Vagina (tissue), 2 donors: ENCODE measurements around the gene NHSL2. TPM values are rescaled to one million over a fixed set of nuclear protein-coding genes. Genes with fewer than 3 reads are reported as not detected.
A peak's percentile ranks its signal among the peaks of the same experiment; 100 is the strongest.

Experiments used
- DNase-seq, 2 donors: peaks; one replicate each; pipeline ENCODE4 v3.0.0-alpha.2; 2017; ENCODE audit errors: extremely low spot score in 2 of 2
- H3K27ac ChIP-seq: fragments of 200-600 bp; sonication (generic); one replicate; pipeline ENCODE4 v1.5.1; 2019
- H3K27me3 ChIP-seq: fragments of 200-600 bp; sonication (generic); one replicate; pipeline ENCODE4 v1.5.1; 2019
- H3K36me3 ChIP-seq, 2 donors: fragments of 200-600 bp; sonication (generic); one replicate each; pipeline ENCODE4 v1.5.1; 2017 to 2019
- H3K4me1 ChIP-seq: fragments of 200-600 bp; sonication (generic); one replicate; pipeline ENCODE4 v1.5.1; 2019
- H3K4me3 ChIP-seq, 2 donors: fragments of 200-600 bp; sonication (generic); 1 replicate in 1 of 2; 2 replicates in 1 of 2; pipeline ENCODE4 v1.5.1; 2016 to 2019
- H3K9me3 ChIP-seq: fragments of 200-600 bp; sonication (generic); one replicate; pipeline ENCODE4 v1.5.1; 2019
- POLR2A ChIP-seq, 2 donors: fragments of 450-650 bp; IDR thresholded peaks; one replicate each; pipeline ENCODE4 v1.6.1; 2017; ENCODE audit warnings: antibody characterized with exemption in 2 of 2, mild to moderate bottlenecking in 2 of 2, moderate library complexity in 2 of 2
- POLR2AphosphoS5 ChIP-seq, 2 donors: sonication (generic); formaldehyde crosslinking; IDR thresholded peaks; one replicate each; pipeline ENCODE4 v1.9.0; 2017; ENCODE audit warnings: antibody characterized with exemption in 2 of 2, mild to moderate bottlenecking in 2 of 2, low read depth in 1 of 2; ENCODE audit not compliant: insufficient read depth in 1 of 2
- intact Hi-C: fragments of 100-400 bp; cut with DNase I; formaldehyde crosslinking; loops from one replicate; pipeline ENCODE4 v1.15.1; 2023
- total RNA-seq: library from RNA; depleted of rRNA; stranded (reverse); fragments of >200 nt; gene quantifications from one replicate; pipeline ENCODE4 v1.2.3, GENCODE V29; 2016
- TF ChIP-seq, protein P1 (sequence below), 3 experiments: fragments of 450-650 bp in 2 of 3; fragments of 200-600 bp in 1 of 3; sonication (generic) in 1 of 3; IDR thresholded peaks; one replicate each; pipeline ENCODE4 v1.5.1; 2017 to 2019; ENCODE audit warnings: antibody characterized with exemption in 3 of 3, mild to moderate bottlenecking in 2 of 3, moderate library complexity in 2 of 3

The NHSL2 gene
- total RNA-seq, 1 donor from 2014 or later, result 12.3 TPM

DNA sequence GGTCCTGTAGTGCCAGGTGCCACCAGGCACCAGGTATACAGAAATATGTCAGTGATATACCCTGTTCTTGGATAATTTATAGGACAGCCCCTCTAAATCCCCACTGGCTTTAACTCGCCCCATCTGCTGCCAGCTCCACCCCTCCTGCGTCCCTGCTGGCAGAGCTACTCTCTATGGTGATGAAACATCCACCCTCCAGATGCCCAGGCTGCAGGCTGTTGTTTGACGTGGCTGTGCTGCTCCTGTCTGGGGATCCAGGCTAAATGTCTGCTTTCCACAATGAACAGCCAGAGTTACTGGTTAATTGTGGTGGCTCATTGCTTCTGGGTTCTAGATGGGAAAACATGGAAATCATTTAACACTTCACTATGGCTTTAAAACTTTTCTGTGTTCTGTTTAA, 12.9 kb downstream of the NHSL2 start:
- Histone ChIP-seq H3K4me1 (no peaks in the 10 kb centered on the region), H3K36me3 (no peaks in the 10 kb centered on the region), H3K4me3 (no peak overlapping the region), H3K27me3 (no peaks in the 10 kb centered on the region), H3K9me3 (no peaks in the 10 kb centered on the region), H3K27ac (no peak overlapping the region)
- DNase-seq, result no peak
- intact Hi-C loops, result no loop called here
- TF ChIP-seq POLR2A (IDR thresholded peaks at IDR 0.05) (no peak), POLR2AphosphoS5 (IDR thresholded peaks at IDR 0.05; ENCODE audit: insufficient read depth in 1 of 2, low read depth in 1 of 2) (no peak)
- TF ChIP-seq, protein P1, sequence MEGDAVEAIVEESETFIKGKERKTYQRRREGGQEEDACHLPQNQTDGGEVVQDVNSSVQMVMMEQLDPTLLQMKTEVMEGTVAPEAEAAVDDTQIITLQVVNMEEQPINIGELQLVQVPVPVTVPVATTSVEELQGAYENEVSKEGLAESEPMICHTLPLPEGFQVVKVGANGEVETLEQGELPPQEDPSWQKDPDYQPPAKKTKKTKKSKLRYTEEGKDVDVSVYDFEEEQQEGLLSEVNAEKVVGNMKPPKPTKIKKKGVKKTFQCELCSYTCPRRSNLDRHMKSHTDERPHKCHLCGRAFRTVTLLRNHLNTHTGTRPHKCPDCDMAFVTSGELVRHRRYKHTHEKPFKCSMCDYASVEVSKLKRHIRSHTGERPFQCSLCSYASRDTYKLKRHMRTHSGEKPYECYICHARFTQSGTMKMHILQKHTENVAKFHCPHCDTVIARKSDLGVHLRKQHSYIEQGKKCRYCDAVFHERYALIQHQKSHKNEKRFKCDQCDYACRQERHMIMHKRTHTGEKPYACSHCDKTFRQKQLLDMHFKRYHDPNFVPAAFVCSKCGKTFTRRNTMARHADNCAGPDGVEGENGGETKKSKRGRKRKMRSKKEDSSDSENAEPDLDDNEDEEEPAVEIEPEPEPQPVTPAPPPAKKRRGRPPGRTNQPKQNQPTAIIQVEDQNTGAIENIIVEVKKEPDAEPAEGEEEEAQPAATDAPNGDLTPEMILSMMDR (IDR thresholded peaks at IDR 0.05), result no peak

DNA sequence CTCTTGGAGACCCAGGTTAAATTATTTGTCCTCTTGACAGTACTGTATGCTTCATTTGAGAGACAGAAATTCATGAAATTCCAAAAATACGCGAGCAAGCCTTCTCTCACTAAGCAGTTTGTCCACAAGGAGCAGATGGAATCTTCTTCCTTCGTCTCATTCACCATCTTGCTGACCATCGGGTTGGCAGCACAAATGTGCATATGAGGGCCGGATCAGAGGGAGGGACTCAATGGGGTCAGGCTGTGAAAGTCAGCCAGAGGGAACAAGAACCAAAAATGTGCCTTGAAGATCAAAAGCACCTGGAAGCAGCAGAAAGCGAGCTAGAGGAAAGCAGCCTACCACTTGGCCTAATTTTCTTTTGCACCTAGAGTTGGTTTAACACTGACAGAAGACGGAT, 16.4 kb downstream of the NHSL2 start:
- H3K4me3 ChIP-seq, result no peak overlapping the region

DNA sequence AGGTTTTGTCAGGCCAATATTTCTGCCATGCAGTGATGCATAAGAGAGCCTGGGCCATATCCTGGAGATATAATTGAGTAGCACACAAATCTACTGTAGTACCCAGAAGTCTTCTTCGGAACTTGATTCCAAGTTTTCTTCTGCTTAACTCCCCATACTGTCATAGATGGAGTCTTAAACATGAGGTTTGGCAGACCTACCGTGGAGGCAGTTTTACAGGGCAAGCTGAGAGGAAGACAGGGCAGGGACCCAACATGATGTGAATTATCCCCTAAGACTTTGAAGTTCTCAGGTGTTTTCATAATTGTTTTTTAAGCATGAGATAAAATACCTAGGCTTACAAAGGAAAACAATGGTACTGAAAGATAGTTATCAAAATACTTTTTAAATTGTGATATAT, 18.2 kb downstream of the NHSL2 start:
- H3K27ac ChIP-seq, result no peak overlapping the region
- no peaks in the 10 kb centered on the region for H3K27me3 ChIP-seq

More for the DNA sequence above, 16.4 kb downstream of the NHSL2 start:
- intact Hi-C loops, result no loop called here
- no peaks in the 10 kb centered on the region for H3K36me3 ChIP-seq
- TF ChIP-seq, protein P1 (IDR thresholded peaks at IDR 0.05), result no peak
- no peak for TF ChIP-seq POLR2A (IDR thresholded peaks at IDR 0.05)
- no peak for TF ChIP-seq POLR2AphosphoS5 (IDR thresholded peaks at IDR 0.05; ENCODE audit: insufficient read depth in 1 of 2, low read depth in 1 of 2)
- no peaks in the 10 kb centered on the region for H3K9me3 ChIP-seq
- H3K4me1 ChIP-seq, result no peaks in the 10 kb centered on the region
- H3K27me3 ChIP-seq, result no peaks in the 10 kb centered on the region
- no peak for DNase-seq
- H3K27ac ChIP-seq, result no peak overlapping the region

DNA sequence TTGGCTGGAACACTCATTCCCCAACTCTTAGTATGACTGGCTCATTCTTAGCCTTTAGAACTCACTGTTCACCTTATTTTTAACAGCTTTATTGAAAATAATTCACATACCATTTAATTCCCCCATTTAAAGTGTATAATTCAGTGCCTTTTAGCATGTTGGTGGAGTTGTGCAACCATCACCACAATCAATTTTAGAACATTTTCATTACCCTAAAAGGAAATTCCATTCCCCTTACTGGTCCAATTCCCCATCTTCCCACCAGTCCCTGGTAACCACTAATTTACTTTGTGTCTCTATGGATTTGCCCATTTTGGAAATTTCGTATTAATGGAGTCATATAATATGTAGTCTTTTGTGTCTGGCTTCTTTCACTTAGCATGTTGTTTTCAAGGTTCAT, 19.7 kb downstream of the NHSL2 start:
- H3K27me3 ChIP-seq, result no peaks in the 10 kb centered on the region
- no peak overlapping the region for H3K4me3 ChIP-seq
- no peak for TF ChIP-seq POLR2A (IDR thresholded peaks at IDR 0.05)
- TF ChIP-seq, protein P1 (IDR thresholded peaks at IDR 0.05), result no peak
- no peak for TF ChIP-seq POLR2AphosphoS5 (IDR thresholded peaks at IDR 0.05; ENCODE audit: insufficient read depth in 1 of 2, low read depth in 1 of 2)
- H3K27ac ChIP-seq, result no peak overlapping the region
- no peaks in the 10 kb centered on the region for H3K4me1 ChIP-seq
- no peak for DNase-seq
- no peaks in the 10 kb centered on the region for H3K36me3 ChIP-seq
- intact Hi-C loops, result no loop called here
- H3K9me3 ChIP-seq, result no peaks in the 10 kb centered on the region

More for the DNA sequence above, 18.2 kb downstream of the NHSL2 start:
- TF ChIP-seq, protein P1 (IDR thresholded peaks at IDR 0.05), result no peak
- TF ChIP-seq POLR2AphosphoS5 (IDR thresholded peaks at IDR 0.05; ENCODE audit: insufficient read depth in 1 of 2, low read depth in 1 of 2), result no peak
- no peak for TF ChIP-seq POLR2A (IDR thresholded peaks at IDR 0.05)
- H3K4me1 ChIP-seq, result no peaks in the 10 kb centered on the region
- no peaks in the 10 kb centered on the region for H3K36me3 ChIP-seq
- intact Hi-C loops, result no loop called here
- no peak for DNase-seq
- H3K9me3 ChIP-seq, result no peaks in the 10 kb centered on the region
- H3K4me3 ChIP-seq, result no peak overlapping the region

DNA sequence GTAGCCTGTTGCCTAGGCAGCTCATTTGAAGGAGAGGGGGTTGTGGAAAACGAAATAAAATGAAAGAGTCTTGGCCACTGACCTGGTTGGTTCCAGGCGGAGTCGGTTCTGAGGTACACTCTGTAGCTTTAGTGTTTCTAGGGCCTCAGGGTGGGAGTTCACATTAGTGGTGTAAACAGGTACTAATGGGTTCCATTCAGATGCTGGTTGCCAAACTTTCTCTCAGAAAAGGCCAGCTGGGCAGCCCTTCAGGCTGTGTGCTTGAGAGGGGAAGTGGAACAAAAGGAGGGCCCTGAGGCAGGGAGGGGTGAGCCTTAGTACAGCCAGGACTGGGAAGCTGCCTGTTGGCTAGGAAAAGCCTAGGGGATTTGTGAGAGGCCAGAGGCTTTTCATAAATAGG, 24.8 kb downstream of the NHSL2 start:
- Histone ChIP-seq H3K4me1 (no peaks in the 10 kb centered on the region), H3K36me3 (no peaks in the 10 kb centered on the region), H3K9me3 (no peaks in the 10 kb centered on the region), H3K27me3 (no peaks in the 10 kb centered on the region), H3K27ac (peak overlapping the region; percentile 39), H3K4me3 (no peak overlapping the region)
- TF ChIP-seq POLR2AphosphoS5 (IDR thresholded peaks at IDR 0.05; ENCODE audit: insufficient read depth in 1 of 2, low read depth in 1 of 2), result no peak
- no peak for TF ChIP-seq POLR2A (IDR thresholded peaks at IDR 0.05)
- TF ChIP-seq, protein P1 (IDR thresholded peaks at IDR 0.05), result no peak
- DNase-seq, result no peak
- intact Hi-C loops, result no loop called here
